ACC112 (cell line): ENCODE results near the gene DPP6.

Experiments used
- H2AFZ ChIP-seq: fragments of 200-600 bp; sonication (generic); one replicate; pipeline ENCODE4 v1.6.0; 2017; ENCODE audit warnings: antibody characterized with exemption, low read length; ENCODE audit not compliant: unreplicated experiment
- H3K27ac ChIP-seq: fragments of 200-600 bp; sonication (generic); 2 replicates; pipeline ENCODE4 v1.5.1; 2014; ENCODE audit warnings: low read depth, mild to moderate bottlenecking, antibody characterized with exemption, low read length, moderate library complexity
- H3K27me3 ChIP-seq: fragments of 200-600 bp; sonication (generic); 2 replicates; pipeline ENCODE4 v1.6.1; 2014; ENCODE audit warnings: mild to moderate bottlenecking, antibody characterized with exemption, low read length, moderate library complexity, mixed read lengths; ENCODE audit not compliant: insufficient read depth
- H3K36me3 ChIP-seq: fragments of 200-600 bp; sonication (generic); 2 replicates; pipeline ENCODE4 v1.6.1; 2016; ENCODE audit warnings: mild to moderate bottlenecking, antibody characterized with exemption, low read length, moderate library complexity, mixed read lengths; ENCODE audit not compliant: insufficient read depth
- H3K4me1 ChIP-seq: fragments of 200-600 bp; sonication (generic); one replicate; pipeline ENCODE4 v1.6.1; 2016; ENCODE audit warnings: low read length, mixed read lengths; ENCODE audit not compliant: insufficient read depth, unreplicated experiment, control insufficient read depth
- H3K4me3 ChIP-seq: fragments of 200-600 bp; sonication (generic); 2 replicates; pipeline ENCODE4 v1.5.1; 2014; ENCODE audit warnings: mild to moderate bottlenecking, low read depth, low read length
- H3K79me2 ChIP-seq: fragments of 200-600 bp; sonication (generic); one replicate; pipeline ENCODE4 v1.6.0; 2016; ENCODE audit warnings: low read length; ENCODE audit not compliant: control insufficient read depth, unreplicated experiment, insufficient read depth

DPP6 gene

DNA sequence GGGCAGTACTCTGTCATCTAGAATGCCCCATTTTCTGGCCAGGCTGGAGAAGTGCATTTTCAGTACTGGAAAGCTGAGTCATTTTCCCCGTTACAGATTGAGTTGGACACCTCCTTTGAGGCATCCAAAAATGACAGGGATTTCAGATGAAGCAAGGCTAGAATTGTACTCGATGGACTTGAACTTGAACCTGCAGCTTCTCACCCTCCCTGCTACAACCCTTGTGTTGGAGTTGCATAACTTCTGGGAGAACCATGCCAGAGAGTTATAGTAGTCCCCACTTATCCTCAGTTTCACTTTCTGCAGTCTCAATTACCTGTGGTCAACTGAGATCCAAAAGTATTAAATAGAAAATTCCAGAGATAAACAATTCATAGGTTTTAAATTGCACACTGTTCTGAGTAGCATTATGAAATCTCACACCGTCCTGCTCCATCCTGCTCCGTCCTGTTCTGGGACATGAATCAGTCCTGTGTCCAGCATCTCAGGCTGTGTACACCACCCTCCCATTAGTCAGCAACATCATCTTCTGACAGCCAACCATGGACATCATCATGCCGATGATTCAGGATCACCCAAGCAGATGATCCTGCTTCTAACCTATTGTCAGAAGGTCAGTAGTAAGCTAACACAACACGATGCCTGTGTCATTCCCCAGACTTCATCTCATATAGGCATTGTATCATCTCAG lies 363.7 kb downstream of the DPP6 start:
- H3K27me3 ChIP-seq: no peaks in the 10 kb centered on the region
- H3K4me3 ChIP-seq: no peak overlapping the region
- no peaks in the 10 kb centered on the region for H3K36me3 ChIP-seq
- H3K27ac ChIP-seq: no peak overlapping the region
- H2AFZ ChIP-seq: no peak overlapping the region
- H3K4me1 ChIP-seq: no peaks in the 10 kb centered on the region
- H3K79me2 ChIP-seq: no peaks in the 10 kb centered on the region

DNA sequence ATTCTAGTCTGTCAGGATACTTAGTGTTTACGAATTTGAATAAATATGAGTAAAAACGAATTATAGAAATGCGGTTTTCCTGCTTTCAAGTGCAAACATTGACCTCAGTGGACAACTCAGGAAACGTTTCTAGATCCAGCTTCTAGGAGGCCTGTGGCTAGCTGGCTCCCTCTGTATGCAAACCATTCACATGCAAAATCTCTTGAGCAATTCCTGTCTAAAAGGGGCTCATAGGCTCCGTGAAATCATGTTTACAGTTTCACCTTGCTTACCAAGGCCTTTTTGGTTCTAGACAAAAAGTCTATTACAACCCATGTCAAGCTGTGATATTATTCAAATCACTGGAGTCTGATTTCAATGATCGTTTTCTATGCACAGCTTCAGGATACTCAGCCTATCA lies 364.5 kb downstream of the DPP6 start:
- no peak overlapping the region for H3K27ac ChIP-seq
- no peaks in the 10 kb centered on the region for H3K36me3 ChIP-seq
- H2AFZ ChIP-seq: no peak overlapping the region
- H3K79me2 ChIP-seq: no peaks in the 10 kb centered on the region
- H3K4me1 ChIP-seq: no peaks in the 10 kb centered on the region
- H3K4me3 ChIP-seq: no peak overlapping the region
- H3K27me3 ChIP-seq: no peaks in the 10 kb centered on the region

- H3K27ac ChIP-seq: no peak overlapping the region
- no peaks in the 10 kb centered on the region for H3K79me2 ChIP-seq
- H3K27me3 ChIP-seq: no peaks in the 10 kb centered on the region
- H3K4me3 ChIP-seq: no peak overlapping the region
- H2AFZ ChIP-seq: no peak overlapping the region
- no peaks in the 10 kb centered on the region for H3K36me3 ChIP-seq
- no peaks in the 10 kb centered on the region for H3K4me1 ChIP-seq
Observed at GRCh38 chr7:154419344-154419743, 367.1 kb downstream of the DPP6 start.

- Histone ChIP-seq H2AFZ (no peak overlapping the region), H3K27me3 (no peaks in the 10 kb centered on the region), H3K4me1 (no peaks in the 10 kb centered on the region), H3K79me2 (no peaks in the 10 kb centered on the region), H3K27ac (no peak overlapping the region), H3K4me3 (no peak overlapping the region), H3K36me3 (no peaks in the 10 kb centered on the region)
Observed at GRCh38 chr7:154423231-154423630, 371.0 kb downstream of the DPP6 start.

- H3K4me3 ChIP-seq: no peak overlapping the region
- H3K79me2 ChIP-seq: no peaks in the 10 kb centered on the region
- no peaks in the 10 kb centered on the region for H3K4me1 ChIP-seq
- no peak overlapping the region for H2AFZ ChIP-seq
- H3K27ac ChIP-seq: no peak overlapping the region
- no peaks in the 10 kb centered on the region for H3K36me3 ChIP-seq
- no peaks in the 10 kb centered on the region for H3K27me3 ChIP-seq
Observed at GRCh38 chr7:154424350-154424749, 372.2 kb downstream of the DPP6 start.

DNA sequence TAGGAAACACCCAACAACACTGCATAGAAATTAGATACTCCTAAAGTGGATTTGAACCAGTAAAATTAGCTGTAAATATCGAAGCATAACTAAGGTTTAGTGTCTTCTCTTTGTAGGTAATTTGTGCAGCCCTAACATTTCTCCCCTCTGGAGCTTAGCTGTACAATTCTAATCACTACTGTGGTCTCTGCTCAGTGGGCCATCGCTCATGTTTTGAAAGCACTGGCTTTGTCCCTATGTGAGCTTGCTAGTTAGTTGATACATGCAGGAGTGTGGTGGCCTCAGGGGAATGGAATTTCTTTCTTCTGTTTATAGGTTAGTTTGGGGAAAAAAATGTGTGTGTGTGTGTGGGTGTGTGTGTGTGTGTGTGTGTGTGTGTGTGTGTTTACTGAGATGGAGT lies 373.1 kb downstream of the DPP6 start:
- Histone ChIP-seq H3K79me2 (no peaks in the 10 kb centered on the region), H3K4me3 (no peak overlapping the region), H3K4me1 (no peaks in the 10 kb centered on the region), H3K27ac (no peak overlapping the region), H2AFZ (no peak overlapping the region), H3K36me3 (no peaks in the 10 kb centered on the region), H3K27me3 (no peaks in the 10 kb centered on the region)

- no peak overlapping the region for H2AFZ ChIP-seq
- no peak overlapping the region for H3K27ac ChIP-seq
- no peaks in the 10 kb centered on the region for H3K36me3 ChIP-seq
- H3K27me3 ChIP-seq: no peaks in the 10 kb centered on the region
- no peaks in the 10 kb centered on the region for H3K4me1 ChIP-seq
- H3K79me2 ChIP-seq: no peaks in the 10 kb centered on the region
- no peak overlapping the region for H3K4me3 ChIP-seq
Observed at GRCh38 chr7:154426778-154427177, 374.6 kb downstream of the DPP6 start.

GRCh38 chr7:154427533-154427932 lies 375.3 kb downstream of the DPP6 start:
- no peaks in the 10 kb centered on the region for H3K36me3 ChIP-seq
- no peak overlapping the region for H3K27ac ChIP-seq
- H3K27me3 ChIP-seq: no peaks in the 10 kb centered on the region
- H3K4me1 ChIP-seq: no peaks in the 10 kb centered on the region
- H2AFZ ChIP-seq: no peak overlapping the region
- no peaks in the 10 kb centered on the region for H3K79me2 ChIP-seq
- no peak overlapping the region for H3K4me3 ChIP-seq

DNA sequence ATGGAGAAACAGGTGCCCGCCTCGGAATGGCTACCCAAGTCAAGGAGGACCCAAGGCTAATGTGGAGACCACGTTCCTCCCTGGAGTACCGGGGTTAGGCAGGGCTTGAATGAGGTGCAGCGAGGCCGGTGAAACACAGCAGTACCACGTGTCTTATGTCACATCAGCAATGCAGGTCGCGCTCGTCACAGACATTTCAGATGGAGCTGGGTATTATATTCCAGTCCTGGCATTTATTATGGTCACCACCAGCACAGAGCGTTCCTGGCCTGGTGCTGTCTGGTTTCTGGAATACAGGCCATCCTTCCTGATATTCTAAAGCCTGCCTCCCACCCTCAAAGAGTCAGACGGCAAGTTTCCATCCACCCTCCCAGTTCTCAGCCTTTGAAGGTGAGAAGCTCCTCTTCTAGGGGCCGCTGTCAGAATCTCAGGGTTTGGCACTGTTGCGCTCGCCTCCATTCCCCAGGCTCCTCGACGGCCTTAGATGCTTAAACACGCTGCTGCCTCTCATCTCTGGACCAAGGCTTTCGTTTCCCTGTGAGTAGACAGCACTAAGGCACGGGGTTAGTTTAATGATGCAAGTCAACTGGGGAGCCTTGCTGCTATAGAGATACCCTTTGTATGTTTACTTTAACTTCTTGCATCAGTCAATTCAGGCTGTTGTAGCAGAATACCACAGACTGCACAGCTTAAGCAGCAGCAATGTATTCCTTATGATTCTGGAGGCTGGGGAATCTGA lies 377.6 kb downstream of the DPP6 start:
- H3K4me3 ChIP-seq: no peak overlapping the region
- H3K4me1 ChIP-seq: no peaks in the 10 kb centered on the region
- no peak overlapping the region for H2AFZ ChIP-seq
- no peak overlapping the region for H3K27ac ChIP-seq
- H3K79me2 ChIP-seq: no peaks in the 10 kb centered on the region
- H3K27me3 ChIP-seq: no peaks in the 10 kb centered on the region
- no peaks in the 10 kb centered on the region for H3K36me3 ChIP-seq

DNA sequence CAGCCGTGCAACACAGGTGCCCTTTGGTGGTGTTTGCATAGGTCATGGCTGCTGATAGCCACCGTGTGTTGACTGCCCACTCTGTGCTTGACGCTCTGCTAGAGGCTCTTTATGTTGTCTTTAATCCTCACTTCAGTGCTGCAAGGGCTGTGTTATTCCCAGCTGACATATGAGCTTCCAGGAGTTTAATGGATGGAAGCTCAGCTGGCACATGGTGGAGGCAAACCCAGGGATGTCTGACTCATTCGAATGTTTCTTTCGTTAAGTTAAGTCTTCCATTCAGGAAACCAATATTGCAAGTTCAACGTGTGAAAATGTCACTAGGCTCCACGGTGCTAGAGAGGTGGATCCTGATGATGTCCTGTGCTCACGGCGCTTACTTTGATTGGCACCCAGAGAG lies 378.4 kb downstream of the DPP6 start:
- H3K36me3 ChIP-seq: no peaks in the 10 kb centered on the region
- H2AFZ ChIP-seq: no peak overlapping the region
- H3K4me3 ChIP-seq: no peak overlapping the region
- no peaks in the 10 kb centered on the region for H3K79me2 ChIP-seq
- no peak overlapping the region for H3K27ac ChIP-seq
- H3K27me3 ChIP-seq: no peaks in the 10 kb centered on the region
- H3K4me1 ChIP-seq: no peaks in the 10 kb centered on the region

GRCh38 chr7:154431045-154431444 lies 378.8 kb downstream of the DPP6 start:
- no peak overlapping the region for H3K4me3 ChIP-seq
- H2AFZ ChIP-seq: no peak overlapping the region
- no peaks in the 10 kb centered on the region for H3K36me3 ChIP-seq
- no peaks in the 10 kb centered on the region for H3K27me3 ChIP-seq
- no peak overlapping the region for H3K27ac ChIP-seq
- H3K4me1 ChIP-seq: no peaks in the 10 kb centered on the region
- no peaks in the 10 kb centered on the region for H3K79me2 ChIP-seq
